GM12878 (cell line): ENCODE data around the gene GID4.

ENCODE experiments used
- EP300 ChIP-seq, 2 experiments: fragments of 150-350 bp in 1 of 2; IDR thresholded peaks; 2 replicates each; pipeline ENCODE4 v1.6.1; 2011 to 2012; ENCODE audit warnings: low read depth in 2 of 2, low read length in 2 of 2, borderline replicate concordance in 1 of 2, improper control_type of control experiment in 1 of 2, inconsistent platforms in 1 of 2; ENCODE audit not compliant: control insufficient read depth in 1 of 2
- NFYB ChIP-seq: IDR thresholded peaks from 2 replicates; pipeline ENCODE4 v1.6.1; 2011; ENCODE audit warnings: low read depth, mild to moderate bottlenecking, low read length, improper control_type of control experiment, moderate library complexity; ENCODE audit not compliant: insufficient read depth
- POLR2A ChIP-seq: IDR thresholded peaks from 2 replicates; pipeline ENCODE4 v1.6.1; 2011; ENCODE audit warnings: low read depth, mild to moderate bottlenecking, low read length
- POLR2AphosphoS5 ChIP-seq: IDR thresholded peaks from 2 replicates; pipeline ENCODE4 v1.6.1; 2011; ENCODE audit warnings: mild to moderate bottlenecking, low read length, inconsistent platforms
- SMAD1 ChIP-seq: fragments of 450-650 bp; IDR thresholded peaks from 2 replicates; pipeline ENCODE4 v1.6.1; 2018; ENCODE audit warnings: mild to moderate bottlenecking, low read depth; ENCODE audit not compliant: partially characterized antibody
- TAF1 ChIP-seq: IDR thresholded peaks from 2 replicates; pipeline ENCODE4 v1.6.1; 2011; ENCODE audit warnings: mild to moderate bottlenecking, low read depth, low read length, borderline replicate concordance
- TF ChIP-seq, protein P1 (sequence below): IDR thresholded peaks from 2 replicates; pipeline ENCODE4 v1.6.1; 2011; ENCODE audit warnings: borderline replicate concordance, low read depth, mild to moderate bottlenecking, moderate library complexity, mixed read lengths, low read length; ENCODE audit not compliant: insufficient read depth; ENCODE audit errors: extremely low read length
- TF ChIP-seq, protein P2 (sequence below), 3 experiments: IDR thresholded peaks in 2 of 3; conservative IDR thresholded peaks in 1 of 3; 2 replicates each; pipeline ENCODE4 v1.5.1; 2011; ENCODE audit warnings: low read depth in 3 of 3, low read length in 3 of 3, mild to moderate bottlenecking in 3 of 3, control low read depth in 2 of 3, moderate library complexity in 2 of 3, inconsistent platforms in 1 of 3, mixed read lengths in 1 of 3; ENCODE audit not compliant: control insufficient read depth in 2 of 3, insufficient read depth in 1 of 3; ENCODE audit errors: extremely low read depth in 1 of 3

DNA sequence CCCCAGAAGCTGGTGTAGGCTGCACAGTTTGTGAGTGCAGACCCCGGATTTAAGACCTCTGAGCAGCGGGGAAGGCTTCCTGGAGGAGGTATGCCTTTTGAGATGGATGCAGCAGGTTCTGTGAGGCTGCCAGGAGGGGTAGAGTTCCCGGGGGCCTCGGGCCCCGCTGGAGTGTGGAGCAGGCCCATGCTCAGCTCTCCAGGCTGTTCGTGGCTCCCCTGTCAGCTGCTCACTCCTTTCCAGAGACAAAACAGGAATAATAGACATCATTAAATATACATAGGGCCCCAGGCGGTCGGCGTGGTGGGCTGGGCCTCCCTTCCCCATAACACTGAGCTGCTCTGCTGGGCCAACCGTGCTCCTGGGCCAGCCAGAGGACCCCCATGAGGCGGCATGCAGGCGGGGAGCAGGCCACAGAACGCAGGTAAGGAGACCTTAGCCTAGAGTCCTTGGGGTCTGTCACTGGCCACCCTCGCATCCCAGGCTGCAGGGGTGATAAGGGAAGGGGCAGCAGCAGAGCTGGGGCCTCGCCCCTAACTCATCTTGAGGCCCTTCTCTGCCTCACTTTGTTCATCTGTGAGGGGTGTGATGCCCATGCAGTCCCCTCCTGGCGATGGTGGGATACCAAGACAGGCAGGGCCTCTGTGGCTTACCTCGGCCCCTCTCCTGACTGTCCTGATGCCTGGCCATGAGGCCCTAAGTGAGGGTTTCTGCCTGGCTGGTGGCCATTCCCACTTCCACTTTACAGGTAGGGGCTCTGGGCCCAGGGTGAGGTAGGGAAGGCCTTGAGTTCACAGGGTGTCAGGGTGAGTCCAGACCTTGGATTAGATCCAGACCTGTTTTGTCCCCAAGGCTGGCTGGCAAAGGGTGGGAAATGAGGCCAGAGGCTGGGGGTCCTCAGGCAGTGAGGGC is 69.4 kb downstream of the GID4 start, which contains the start of gene MYO15A:
- TF ChIP-seq, protein P1, sequence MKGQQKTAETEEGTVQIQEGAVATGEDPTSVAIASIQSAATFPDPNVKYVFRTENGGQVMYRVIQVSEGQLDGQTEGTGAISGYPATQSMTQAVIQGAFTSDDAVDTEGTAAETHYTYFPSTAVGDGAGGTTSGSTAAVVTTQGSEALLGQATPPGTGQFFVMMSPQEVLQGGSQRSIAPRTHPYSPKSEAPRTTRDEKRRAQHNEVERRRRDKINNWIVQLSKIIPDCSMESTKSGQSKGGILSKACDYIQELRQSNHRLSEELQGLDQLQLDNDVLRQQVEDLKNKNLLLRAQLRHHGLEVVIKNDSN: no peak
- TF ChIP-seq POLR2AphosphoS5 (no peak), POLR2A (peak; percentile 9; the same call in 1 of the 2 replicates), EP300 (IDR thresholded peaks at IDR 0.05; ENCODE audit: borderline replicate concordance in 1 of 2, control insufficient read depth in 1 of 2, low read depth in 2 of 2, low read length in 2 of 2) (no peak), TAF1 (no peak), NFYB (no peak), SMAD1 (no peak)
- TF ChIP-seq, protein P2, sequence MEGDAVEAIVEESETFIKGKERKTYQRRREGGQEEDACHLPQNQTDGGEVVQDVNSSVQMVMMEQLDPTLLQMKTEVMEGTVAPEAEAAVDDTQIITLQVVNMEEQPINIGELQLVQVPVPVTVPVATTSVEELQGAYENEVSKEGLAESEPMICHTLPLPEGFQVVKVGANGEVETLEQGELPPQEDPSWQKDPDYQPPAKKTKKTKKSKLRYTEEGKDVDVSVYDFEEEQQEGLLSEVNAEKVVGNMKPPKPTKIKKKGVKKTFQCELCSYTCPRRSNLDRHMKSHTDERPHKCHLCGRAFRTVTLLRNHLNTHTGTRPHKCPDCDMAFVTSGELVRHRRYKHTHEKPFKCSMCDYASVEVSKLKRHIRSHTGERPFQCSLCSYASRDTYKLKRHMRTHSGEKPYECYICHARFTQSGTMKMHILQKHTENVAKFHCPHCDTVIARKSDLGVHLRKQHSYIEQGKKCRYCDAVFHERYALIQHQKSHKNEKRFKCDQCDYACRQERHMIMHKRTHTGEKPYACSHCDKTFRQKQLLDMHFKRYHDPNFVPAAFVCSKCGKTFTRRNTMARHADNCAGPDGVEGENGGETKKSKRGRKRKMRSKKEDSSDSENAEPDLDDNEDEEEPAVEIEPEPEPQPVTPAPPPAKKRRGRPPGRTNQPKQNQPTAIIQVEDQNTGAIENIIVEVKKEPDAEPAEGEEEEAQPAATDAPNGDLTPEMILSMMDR (IDR thresholded peaks at IDR 0.05 in 2 of 3, conservative IDR thresholded peaks at IDR 0.05 in 1 of 3; ENCODE audit: control insufficient read depth in 2 of 3, extremely low read depth in 1 of 3, insufficient read depth in 1 of 3, low read depth in 3 of 3, low read length in 3 of 3): no peak
